ENCODE data around the gene POU6F1. TPM values are rescaled to one million over a fixed set of nuclear protein-coding genes. Genes with fewer than 3 reads are reported as not detected.
A peak's percentile ranks its signal among the peaks of the same experiment; 100 is the strongest.

Gene POU6F1
- total RNA-seq, 3 donors from 2014 or later (not counting 1 experiment from before 2014, with no cell fraction given) = 5.7 to 6.6 (median 6.0) TPM

DNA sequence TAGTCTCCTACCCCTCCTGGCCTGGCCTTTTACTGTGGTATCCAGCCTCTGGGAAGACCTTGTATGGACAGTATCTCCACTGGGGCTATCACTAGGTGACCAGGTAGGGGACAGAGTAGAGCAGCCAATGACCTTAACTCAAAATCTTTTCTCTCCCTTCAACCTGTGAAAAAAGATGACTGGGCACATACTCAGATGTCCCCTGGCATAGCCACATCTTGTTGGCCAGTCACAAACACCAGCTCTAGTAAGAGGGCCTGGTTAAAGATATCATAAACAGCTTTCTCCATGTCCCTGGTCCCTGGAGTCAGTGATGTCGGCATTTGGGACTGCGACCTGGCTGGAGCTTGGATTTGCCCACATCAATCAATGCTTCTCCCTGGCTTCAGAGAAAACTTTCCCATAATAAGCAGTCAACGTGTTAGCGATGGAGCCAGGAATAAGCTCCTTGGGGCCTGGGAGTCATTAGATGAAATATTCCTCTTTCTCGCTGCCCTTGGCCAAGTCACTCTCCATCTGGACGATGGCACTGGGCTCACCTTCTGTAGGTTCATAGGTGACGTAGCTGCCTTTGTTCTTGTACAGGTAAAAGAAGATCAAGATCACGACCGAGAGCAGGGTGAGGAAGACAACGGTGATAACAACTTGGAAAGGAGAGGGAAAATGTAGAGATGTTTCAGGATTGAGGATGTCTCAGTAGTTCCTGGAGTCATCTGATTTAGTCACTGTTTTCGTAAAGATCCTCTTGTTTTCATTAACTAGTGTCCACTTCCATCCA is 27.8 kb upstream of the POU6F1 start:
- H3K9me3 ChIP-seq (ENCODE audit: control insufficient read depth, insufficient read depth, low read length) = no peaks in the 10 kb centered on the region
- Mint-ChIP-seq H3K9me3 (no peaks in the 10 kb centered on the region), H3K4me3 (peak overlapping the region; percentile 38), H3K27ac (peak overlapping the region; percentile 82 to 89), H3K27me3 (ENCODE audit: low read depth in 2 of 2) (no peaks in the 10 kb centered on the region), H3K4me1 (peaks cover 47 to 48% of the 10 kb centered on the region in 2 donors), H3K36me3 (peaks cover 9% of the 10 kb centered on the region)
- ATAC-seq (peak in 1 of 3 donors; percentile 22), DNase-seq (peak in 1 of 2 donors; percentile 19)
- TF ChIP-seq, protein P1, sequence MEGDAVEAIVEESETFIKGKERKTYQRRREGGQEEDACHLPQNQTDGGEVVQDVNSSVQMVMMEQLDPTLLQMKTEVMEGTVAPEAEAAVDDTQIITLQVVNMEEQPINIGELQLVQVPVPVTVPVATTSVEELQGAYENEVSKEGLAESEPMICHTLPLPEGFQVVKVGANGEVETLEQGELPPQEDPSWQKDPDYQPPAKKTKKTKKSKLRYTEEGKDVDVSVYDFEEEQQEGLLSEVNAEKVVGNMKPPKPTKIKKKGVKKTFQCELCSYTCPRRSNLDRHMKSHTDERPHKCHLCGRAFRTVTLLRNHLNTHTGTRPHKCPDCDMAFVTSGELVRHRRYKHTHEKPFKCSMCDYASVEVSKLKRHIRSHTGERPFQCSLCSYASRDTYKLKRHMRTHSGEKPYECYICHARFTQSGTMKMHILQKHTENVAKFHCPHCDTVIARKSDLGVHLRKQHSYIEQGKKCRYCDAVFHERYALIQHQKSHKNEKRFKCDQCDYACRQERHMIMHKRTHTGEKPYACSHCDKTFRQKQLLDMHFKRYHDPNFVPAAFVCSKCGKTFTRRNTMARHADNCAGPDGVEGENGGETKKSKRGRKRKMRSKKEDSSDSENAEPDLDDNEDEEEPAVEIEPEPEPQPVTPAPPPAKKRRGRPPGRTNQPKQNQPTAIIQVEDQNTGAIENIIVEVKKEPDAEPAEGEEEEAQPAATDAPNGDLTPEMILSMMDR (IDR thresholded peaks at IDR 0.05) = no peak
- peaks cover 27% of the 10 kb centered on the region for H3K4me1 ChIP-seq (ENCODE audit: control insufficient read depth, insufficient read depth, low read length)
- intact Hi-C loops (cut with micrococcal nuclease) = no loop called here
- WGBS (ENCODE audit: insufficient coverage) = 91% methylated on average over 11 of the region's 11 CpGs
- no peak overlapping the region for H3K4me3 ChIP-seq (ENCODE audit: low read length)
- peak overlapping the region; percentile 67 for H3K27ac ChIP-seq (ENCODE audit: low read length)
- no peaks in the 10 kb centered on the region for H3K27me3 ChIP-seq (ENCODE audit: control insufficient read depth, insufficient read depth, low read length)
- H3K36me3 ChIP-seq (ENCODE audit: control insufficient read depth, insufficient read depth, low read length) = peaks cover 36% of the 10 kb centered on the region

DNA sequence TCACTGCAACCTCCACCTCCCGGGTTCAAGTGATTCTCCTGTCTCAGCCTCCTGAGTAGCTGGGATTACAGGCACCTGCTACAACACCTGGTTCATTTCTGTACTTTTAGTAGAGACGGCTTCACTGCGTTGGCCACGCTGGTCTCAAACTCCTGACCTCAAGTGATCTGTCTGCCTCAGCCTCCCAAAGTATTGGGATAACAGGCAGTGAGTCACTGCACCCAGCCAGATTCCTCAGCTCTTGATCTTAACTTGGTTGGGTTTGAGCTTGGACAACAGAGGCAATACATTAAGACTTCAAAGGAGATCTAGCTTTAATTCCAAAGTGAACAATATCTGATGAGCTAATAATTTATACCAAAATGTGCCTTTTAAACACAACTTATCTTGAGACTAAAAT is 26.4 kb upstream of the POU6F1 start:
- Histone ChIP-seq H3K9me3 (ENCODE audit: control insufficient read depth, insufficient read depth, low read length) (no peaks in the 10 kb centered on the region), H3K27me3 (ENCODE audit: control insufficient read depth, insufficient read depth, low read length) (no peaks in the 10 kb centered on the region), H3K36me3 (ENCODE audit: control insufficient read depth, insufficient read depth, low read length) (peaks cover 41% of the 10 kb centered on the region), H3K27ac (ENCODE audit: low read length) (no peak overlapping the region), H3K4me3 (ENCODE audit: low read length) (no peak overlapping the region), H3K4me1 (ENCODE audit: control insufficient read depth, insufficient read depth, low read length) (peaks cover 38% of the 10 kb centered on the region)
- Mint-ChIP-seq H3K36me3 (peaks cover 9% of the 10 kb centered on the region), H3K27ac (peak overlapping the region; percentile 69 to 82), H3K9me3 (no peaks in the 10 kb centered on the region), H3K4me3 (no peak overlapping the region), H3K4me1 (peaks cover 58 to 60% of the 10 kb centered on the region in 2 donors), H3K27me3 (ENCODE audit: low read depth in 2 of 2) (no peaks in the 10 kb centered on the region)
- no peak for ATAC-seq
- TF ChIP-seq, protein P1 (IDR thresholded peaks at IDR 0.05) = no peak
- 86% methylated on average over 4 of the region's 4 CpGs for WGBS (ENCODE audit: insufficient coverage)
- intact Hi-C loops (cut with micrococcal nuclease) = no loop called here
- DNase-seq = no peak

DNA sequence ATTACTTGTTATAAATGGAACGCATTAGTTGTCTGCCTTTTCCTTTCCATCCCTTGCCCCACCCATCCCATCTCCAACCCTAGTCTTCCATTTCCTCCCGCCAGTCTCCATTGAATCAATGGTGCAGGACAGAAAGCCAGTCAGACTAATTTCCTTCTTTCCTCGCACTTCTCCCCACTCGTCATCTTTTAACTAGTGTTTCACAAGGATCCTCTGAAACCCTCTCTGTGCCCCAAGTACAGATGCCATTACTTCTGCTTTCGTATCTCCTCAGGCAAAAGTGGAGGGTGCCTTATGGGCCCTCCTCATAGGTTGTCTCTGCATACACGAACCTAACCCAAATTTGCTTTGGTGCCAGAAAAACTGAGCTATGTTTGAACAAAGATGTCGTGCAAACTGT is 25.0 kb upstream of the POU6F1 start:
- peaks cover 64 to 67% of the 10 kb centered on the region in 2 donors for H3K4me1 Mint-ChIP-seq
- no peak for DNase-seq
- peaks cover 9% of the 10 kb centered on the region for H3K36me3 Mint-ChIP-seq
- TF ChIP-seq, protein P1 (IDR thresholded peaks at IDR 0.05) = no peak
- intact Hi-C loops (cut with micrococcal nuclease) = no loop called here
- peak overlapping the region; percentile 14 for H3K4me3 Mint-ChIP-seq
- ATAC-seq = no peak
- no peaks in the 10 kb centered on the region for H3K9me3 Mint-ChIP-seq
- no peaks in the 10 kb centered on the region for H3K27me3 Mint-ChIP-seq (ENCODE audit: low read depth in 2 of 2)
- H3K27ac ChIP-seq (ENCODE audit: low read length) = no peak overlapping the region
- H3K4me3 ChIP-seq (ENCODE audit: low read length) = no peak overlapping the region
- peaks cover 41% of the 10 kb centered on the region for H3K36me3 ChIP-seq (ENCODE audit: control insufficient read depth, insufficient read depth, low read length)
- 84% methylated on average over 7 of the region's 7 CpGs for WGBS (ENCODE audit: insufficient coverage)
- H3K9me3 ChIP-seq (ENCODE audit: control insufficient read depth, insufficient read depth, low read length) = no peaks in the 10 kb centered on the region
- no peaks in the 10 kb centered on the region for H3K27me3 ChIP-seq (ENCODE audit: control insufficient read depth, insufficient read depth, low read length)
- peaks cover 41% of the 10 kb centered on the region for H3K4me1 ChIP-seq (ENCODE audit: control insufficient read depth, insufficient read depth, low read length)
- peak overlapping the region; percentile 13 to 48 for H3K27ac Mint-ChIP-seq
